ENCODE measurements around the gene ATP6AP2. TPM values are rescaled to one million over a fixed set of nuclear protein-coding genes. Genes with fewer than 3 reads are reported as not detected.
"Not testable (repeated sequence)": the region's sequence is repeated elsewhere in the genome, so short reads cannot be mapped to it uniquely, and the experiment has no call there.

The ATP6AP2 gene
- total and polyA plus RNA-seq, 9 donors = 63.2 to 184 (median 85.2) TPM

DNA sequence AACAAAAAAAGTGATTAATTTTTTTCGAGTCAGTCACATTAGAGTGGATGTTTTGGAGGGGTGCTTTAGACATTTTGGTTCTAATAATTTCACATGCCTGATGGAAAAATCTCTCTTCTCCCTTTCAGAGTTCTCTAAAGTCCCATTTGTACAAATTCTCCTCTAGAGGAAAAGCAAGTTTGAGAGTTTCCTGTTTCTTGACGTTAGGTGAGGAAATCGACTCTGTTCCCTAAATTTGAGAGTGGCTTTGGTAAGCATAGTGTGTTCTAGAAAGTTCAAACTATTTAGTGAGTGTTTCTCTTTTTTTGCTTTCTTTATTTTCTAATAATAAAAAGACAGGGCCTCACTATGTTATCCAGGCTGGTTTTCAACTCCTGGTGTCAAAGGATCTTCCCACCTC lies 1.6 kb upstream of the ATP6AP2 start:
- 71 to 72% (median 72%) methylated on average over 3 of the region's 3 CpGs for WGBS, 3 donors
- no peaks in the 10 kb centered on the region for H3K27me3 ChIP-seq

DNA sequence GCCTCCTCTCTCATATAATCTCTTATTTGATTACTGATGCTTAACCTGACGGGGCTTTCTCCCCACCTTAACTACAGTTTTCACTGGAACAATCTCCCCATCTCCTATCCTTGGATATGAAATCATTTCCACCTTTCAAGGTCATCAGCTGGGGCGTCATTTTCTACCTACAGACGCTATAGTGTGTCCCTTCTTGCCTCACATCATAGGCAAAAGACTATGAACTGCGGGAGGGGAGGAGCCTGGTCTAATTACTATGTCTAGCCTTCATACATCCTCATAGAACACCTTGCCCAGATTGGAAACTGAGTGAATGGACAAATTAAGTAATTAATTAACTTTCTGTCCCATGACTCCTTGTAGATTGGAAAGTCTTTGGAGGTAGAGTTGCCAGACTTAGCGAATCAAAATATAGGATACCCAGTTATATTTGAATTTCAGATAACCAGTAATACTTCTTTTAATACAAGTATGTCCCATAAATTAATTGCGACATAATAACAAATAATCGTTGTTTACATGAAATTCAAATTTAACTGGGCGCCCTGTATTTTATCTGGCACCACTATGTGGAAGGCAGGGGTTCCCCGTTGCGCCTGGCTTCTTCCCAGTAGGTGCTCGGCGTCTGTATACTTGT lies 752 bp upstream of the ATP6AP2 start:
- no peak for DNase-seq
- TF ChIP-seq, protein P1, sequence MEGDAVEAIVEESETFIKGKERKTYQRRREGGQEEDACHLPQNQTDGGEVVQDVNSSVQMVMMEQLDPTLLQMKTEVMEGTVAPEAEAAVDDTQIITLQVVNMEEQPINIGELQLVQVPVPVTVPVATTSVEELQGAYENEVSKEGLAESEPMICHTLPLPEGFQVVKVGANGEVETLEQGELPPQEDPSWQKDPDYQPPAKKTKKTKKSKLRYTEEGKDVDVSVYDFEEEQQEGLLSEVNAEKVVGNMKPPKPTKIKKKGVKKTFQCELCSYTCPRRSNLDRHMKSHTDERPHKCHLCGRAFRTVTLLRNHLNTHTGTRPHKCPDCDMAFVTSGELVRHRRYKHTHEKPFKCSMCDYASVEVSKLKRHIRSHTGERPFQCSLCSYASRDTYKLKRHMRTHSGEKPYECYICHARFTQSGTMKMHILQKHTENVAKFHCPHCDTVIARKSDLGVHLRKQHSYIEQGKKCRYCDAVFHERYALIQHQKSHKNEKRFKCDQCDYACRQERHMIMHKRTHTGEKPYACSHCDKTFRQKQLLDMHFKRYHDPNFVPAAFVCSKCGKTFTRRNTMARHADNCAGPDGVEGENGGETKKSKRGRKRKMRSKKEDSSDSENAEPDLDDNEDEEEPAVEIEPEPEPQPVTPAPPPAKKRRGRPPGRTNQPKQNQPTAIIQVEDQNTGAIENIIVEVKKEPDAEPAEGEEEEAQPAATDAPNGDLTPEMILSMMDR (IDR thresholded peaks at IDR 0.05) = no peak
- TF ChIP-seq POLR2A (IDR thresholded peaks at IDR 0.05) (no peak), EP300 (IDR thresholded peaks at IDR 0.05) (no peak)
- intact Hi-C loops (cut with DNase I) = no loop called here
- H3K9me3 ChIP-seq = no peaks in the 10 kb centered on the region
- no peaks in the 10 kb centered on the region for H3K4me1 ChIP-seq (ENCODE audit: insufficient read depth)
- H3K27ac ChIP-seq = peak overlapping the region in 1 of 2 donors; percentile 64
- H3K27me3 ChIP-seq = no peaks in the 10 kb centered on the region
- 27 to 36% (median 31%) methylated on average over 12 of the region's 12 CpGs for WGBS, 3 donors
- H3K4me3 ChIP-seq = peak overlapping the region; percentile 41
- no peaks in the 10 kb centered on the region for H3K36me3 ChIP-seq

More for the DNA sequence above, 1.6 kb upstream of the ATP6AP2 start:
- Histone ChIP-seq H3K9me3 (no peaks in the 10 kb centered on the region), H3K4me1 (ENCODE audit: insufficient read depth) (no peaks in the 10 kb centered on the region), H3K36me3 (no peaks in the 10 kb centered on the region), H3K4me3 (no peak overlapping the region), H3K27ac (no peak overlapping the region)
- TF ChIP-seq EP300 (IDR thresholded peaks at IDR 0.05) (no peak), POLR2A (IDR thresholded peaks at IDR 0.05) (no peak)
- TF ChIP-seq, protein P1 (IDR thresholded peaks at IDR 0.05) = no peak
- no peak for DNase-seq
- intact Hi-C loops (cut with DNase I) = no loop called here

DNA sequence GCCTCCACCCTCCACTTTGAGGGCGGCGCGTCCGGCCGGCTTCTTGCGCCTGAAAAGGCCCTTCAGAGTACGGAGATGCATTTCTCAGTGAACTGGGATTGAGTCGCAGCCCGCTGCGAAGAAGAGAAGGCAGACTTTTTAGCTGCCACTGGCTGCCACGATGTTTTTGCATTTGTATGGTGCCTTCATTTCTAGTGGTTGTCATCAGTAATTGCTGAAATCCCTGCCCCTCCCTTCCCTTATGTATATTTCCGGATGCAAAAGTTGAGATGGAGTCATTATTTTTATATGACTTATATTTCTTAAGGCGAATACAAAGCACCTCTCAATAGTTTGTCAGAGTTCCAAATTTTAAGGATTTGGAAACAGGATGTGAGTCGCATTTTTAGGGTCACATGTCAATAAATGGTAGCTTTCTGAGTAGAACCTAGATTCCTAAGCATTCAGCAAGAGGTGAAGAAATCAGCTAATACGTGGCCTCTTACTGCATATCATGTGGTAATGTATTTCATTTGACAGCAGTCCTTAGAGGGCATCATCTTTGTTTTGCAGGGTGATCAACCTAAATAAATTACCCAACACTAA lies 658 bp downstream of the ATP6AP2 start:
- H3K9me3 ChIP-seq = no peaks in the 10 kb centered on the region
- H3K27ac ChIP-seq = peak overlapping the region in 1 of 2 donors; percentile 64
- peak overlapping the region; percentile 41 for H3K4me3 ChIP-seq
- intact Hi-C loops (cut with DNase I) = no loop called here
- no peaks in the 10 kb centered on the region for H3K27me3 ChIP-seq
- no peak for DNase-seq
- TF ChIP-seq EP300 (IDR thresholded peaks at IDR 0.05) (no peak), POLR2A (IDR thresholded peaks at IDR 0.05) (no peak)
- TF ChIP-seq, protein P1 (IDR thresholded peaks at IDR 0.05) = no peak
- no peaks in the 10 kb centered on the region for H3K4me1 ChIP-seq (ENCODE audit: insufficient read depth)
- WGBS, 3 donors = 16 to 25% (median 18%) methylated on average over 14 to 15 of the region's 15 CpGs
- no peaks in the 10 kb centered on the region for H3K36me3 ChIP-seq

DNA sequence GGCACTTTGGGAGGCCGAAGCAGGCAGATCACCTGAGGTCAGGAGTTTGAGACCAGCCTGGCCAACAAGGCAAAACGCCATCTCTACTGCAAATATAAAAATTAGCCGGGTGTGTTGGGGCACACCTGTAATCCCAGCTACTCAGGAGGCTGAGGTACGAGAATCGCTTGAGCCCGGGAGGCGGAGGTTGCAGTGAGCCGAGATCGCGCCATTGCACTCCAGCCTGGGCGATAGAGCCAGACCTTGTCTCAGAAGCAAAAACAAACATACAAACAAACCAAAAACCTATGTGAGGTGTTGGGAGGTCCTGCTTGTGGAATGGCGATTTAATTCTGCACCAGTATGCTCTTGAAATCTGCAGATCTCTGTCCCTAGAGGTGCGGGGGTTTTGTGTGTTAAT lies 1.4 kb downstream of the ATP6AP2 start:
- DNase-seq; H3K27me3 ChIP-seq; H3K27ac ChIP-seq; H3K4me3 ChIP-seq; H3K4me1 ChIP-seq (ENCODE audit: insufficient read depth); intact Hi-C loops (cut with DNase I); H3K9me3 ChIP-seq; H3K36me3 ChIP-seq: not testable (repeated sequence)
- 87 to 93% (median 91%) methylated on average over 13 of the region's 13 CpGs for WGBS, 3 donors

DNA sequence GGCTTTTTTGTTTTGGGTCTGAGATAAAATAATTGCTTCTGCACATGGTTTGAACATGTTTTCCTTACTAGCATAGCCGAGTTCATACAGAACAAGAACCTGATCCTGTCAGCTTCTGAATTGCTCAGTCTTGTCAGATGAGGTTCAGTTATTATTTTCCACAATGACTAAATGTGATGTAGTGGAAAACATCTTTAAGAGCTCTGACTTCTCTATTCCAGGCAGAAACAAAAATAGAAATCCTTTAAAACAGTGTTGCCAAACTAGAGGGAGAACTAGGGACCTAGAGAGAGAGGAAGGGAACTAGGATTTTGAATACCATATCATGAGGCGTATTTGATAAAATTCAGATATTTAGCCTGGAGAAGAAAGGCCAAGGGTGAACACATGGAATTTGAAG lies 2.0 kb downstream of the ATP6AP2 start:
- H3K27me3 ChIP-seq = no peaks in the 10 kb centered on the region
- no peaks in the 10 kb centered on the region for H3K4me1 ChIP-seq (ENCODE audit: insufficient read depth)
- WGBS, 3 donors = 68 to 73% (median 69%) methylated on average over 2 of the region's 2 CpGs
- H3K36me3 ChIP-seq = no peaks in the 10 kb centered on the region
- H3K4me3 ChIP-seq = no peak overlapping the region
- DNase-seq = no peak
- intact Hi-C loops (cut with DNase I) = no loop called here
- no peaks in the 10 kb centered on the region for H3K9me3 ChIP-seq
- TF ChIP-seq POLR2A (IDR thresholded peaks at IDR 0.05) = no peak
- TF ChIP-seq EP300 (IDR thresholded peaks at IDR 0.05) = no peak
- no peak overlapping the region for H3K27ac ChIP-seq

DNA sequence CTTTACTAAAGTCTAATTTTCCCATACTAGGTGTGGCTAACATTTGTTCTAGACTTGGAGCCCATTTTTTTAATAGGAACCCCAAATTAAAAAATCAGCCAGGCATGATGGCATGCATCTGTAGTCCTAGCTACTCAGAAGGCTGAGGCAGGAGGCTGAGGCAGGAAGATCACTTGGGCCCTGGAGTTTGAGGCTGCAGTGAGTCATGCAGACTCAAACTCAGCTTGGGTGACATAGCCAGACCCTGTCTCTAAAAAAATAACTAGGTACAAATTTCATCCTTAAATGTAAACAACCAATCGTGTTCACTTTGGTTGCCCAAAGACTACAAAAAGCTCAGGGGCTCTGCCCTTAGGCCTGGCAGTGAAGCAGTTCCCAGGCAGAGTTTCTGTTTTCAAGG lies 6.9 kb downstream of the ATP6AP2 start:
- WGBS, 3 donors = 40 to 74% (median 60%) methylated on average over 1 of the region's 1 CpG

DNA sequence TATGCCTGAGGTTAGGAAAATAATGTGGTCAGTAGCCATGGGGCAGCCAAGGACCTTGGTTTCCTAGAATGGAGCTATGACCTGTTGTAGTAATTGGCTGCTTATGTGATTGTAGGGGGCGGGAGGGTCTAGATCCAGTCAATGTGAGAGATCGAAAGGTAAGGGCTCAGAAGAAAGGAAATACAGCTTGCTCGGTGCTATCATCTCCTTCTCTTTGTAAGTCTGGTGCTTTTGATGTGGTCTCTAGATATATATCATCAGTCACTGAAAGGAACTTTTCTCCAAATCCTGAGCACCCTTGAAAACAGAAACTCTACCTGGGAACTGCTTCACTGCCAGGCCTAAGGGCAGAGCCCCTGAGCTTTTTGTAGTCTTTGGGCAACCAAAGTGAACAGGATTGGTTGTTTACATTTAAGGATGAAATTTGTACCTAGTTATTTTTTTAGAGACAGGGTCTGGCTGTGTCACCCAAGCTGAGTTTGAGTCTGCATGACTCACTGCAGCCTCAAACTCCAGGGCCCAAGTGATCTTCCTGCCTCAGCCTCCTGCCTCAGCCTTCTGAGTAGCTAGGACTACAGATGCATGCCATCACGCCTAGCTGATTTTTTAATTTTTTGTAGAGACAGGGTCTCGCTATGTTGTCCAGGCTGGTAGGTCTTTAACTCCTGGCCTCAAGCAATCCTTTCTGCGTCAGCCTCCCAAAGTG lies 9.0 kb downstream of the ATP6AP2 start:
- H3K4me3 ChIP-seq; H3K27me3 ChIP-seq; H3K36me3 ChIP-seq; H3K4me1 ChIP-seq (ENCODE audit: insufficient read depth); intact Hi-C loops (cut with DNase I); DNase-seq; H3K27ac ChIP-seq; H3K9me3 ChIP-seq: not testable (repeated sequence)
- 85 to 89% (median 88%) methylated on average over 6 of the region's 6 CpGs for WGBS, 3 donors

More for the DNA sequence above, 6.9 kb downstream of the ATP6AP2 start:
- DNase-seq; H3K4me1 ChIP-seq (ENCODE audit: insufficient read depth); H3K27ac ChIP-seq; H3K27me3 ChIP-seq; H3K9me3 ChIP-seq; H3K4me3 ChIP-seq; intact Hi-C loops (cut with DNase I); H3K36me3 ChIP-seq: not testable (repeated sequence)

Measured in ovary (tissue), 9 donors.